Adrenal gland (tissue), 12 donors: ENCODE data around the gene FNIP2. TPM values are rescaled to one million over a fixed set of nuclear protein-coding genes. Genes with fewer than 3 reads are reported as not detected.
"Not testable (repeated sequence)": the region's sequence is repeated elsewhere in the genome, so short reads cannot be mapped to it uniquely, and the experiment has no call there.

Source experiments
- DNase-seq, 7 donors: peaks; one replicate each; pipeline ENCODE4 v3.0.0-alpha.2; 2019 to 2020
- H3K27ac ChIP-seq, 5 donors: fragments of 200-600 bp; sonication (generic) in 4 of 5; 1 replicate in 3 of 5; 2 replicates in 2 of 5; pipeline versions ENCODE4 v1.5.1 to v1.8.0; 2016 to 2020; ENCODE audit warnings: mild to moderate bottlenecking in 1 of 5
- H3K27me3 ChIP-seq: fragments of 200-600 bp; 2 replicates; pipeline ENCODE4 v1.8.0; 2021
- H3K36me3 ChIP-seq, 2 donors: fragments of 200-600 bp; replicated peaks in 1 of 2; 1 replicate in 1 of 2; 2 replicates in 1 of 2; pipeline versions ENCODE4 v1.5.1 to v1.8.0; 2018 to 2022
- H3K4me1 ChIP-seq, 2 donors: fragments of 200-600 bp; replicated peaks in 1 of 2; 1 replicate in 1 of 2; 2 replicates in 1 of 2; pipeline versions ENCODE4 v1.5.1 to v1.8.0; 2018 to 2021
- H3K4me3 ChIP-seq, 4 donors: fragments of 200-600 bp; sonication (generic) in 3 of 4; one replicate each; pipeline ENCODE4 v1.5.1; 2016 to 2018
- H3K9me3 ChIP-seq, 3 donors: fragments of 200-600 bp; sonication (generic) in 1 of 3; replicated peaks in 1 of 3; 1 replicate in 2 of 3; 2 replicates in 1 of 3; pipeline versions ENCODE4 v1.5.1 to v1.8.0; 2016 to 2021
- POLR2A ChIP-seq, 2 donors: fragments of 450-650 bp; IDR thresholded peaks; one replicate each; pipeline ENCODE4 v1.6.1; 2017; ENCODE audit warnings: antibody characterized with exemption in 2 of 2, mild to moderate bottlenecking in 2 of 2, moderate library complexity in 1 of 2
- WGBS, 4 donors: extraction: QIAGEN DNeasy Blood & Tissue Kit in 2 of 4; methylation state at CpG; one replicate each; pipeline versions ENCODE4 v1.1.5 to v1.1.7; 2013 to 2017; 5-methylcytosine and 5-hydroxymethylcytosine counted together
- intact Hi-C, 2 donors: fragments of 100-400 bp; cut with DNase I; formaldehyde crosslinking; loops; one replicate each; pipeline versions ENCODE4 v1.14.1 to v1.15.0; 2022 to 2023
- polyA plus RNA-seq, 3 donors: library from polyadenylated mRNA; stranded (reverse); fragments of 200-250 nt in 2 of 3; fragments of 350-450 nt in 1 of 3; fragmentation: Illumina TruSeq in 1 of 3; extraction: RNeasy Lipid Tissue Mini Kit (QIAGEN cat#74804) in 1 of 3; gene quantifications; one replicate each; pipeline ENCODE4 v1.2.3, GENCODE V29; 2013 to 2014
- total RNA-seq, 9 donors: library from RNA; depleted of rRNA in 4 of 9; stranded (reverse); fragments of >200 nt in 4 of 9; fragments of 120-200 nt in 1 of 9; fragmentation: NEBNext Ultra II Directional in 1 of 9; extraction: Animal tissue kit (Norgen Biotek cat#: 25700) in 1 of 9; gene quantifications; one replicate each; pipeline versions ENCODE4 v1.1.0 to v1.2.4, GENCODE V29; 2013 to 2023
- TF ChIP-seq, protein P1 (sequence below), 6 experiments: fragments of 450-650 bp in 4 of 6; fragments of 200-600 bp in 2 of 6; sonication (generic) in 1 of 6; IDR thresholded peaks; 1 replicate in 5 of 6; 2 replicates in 1 of 6; pipeline versions ENCODE4 v1.5.1 to v1.8.0; 2016 to 2021; ENCODE audit warnings: antibody characterized with exemption in 6 of 6, mild to moderate bottlenecking in 2 of 6, moderate library complexity in 1 of 6
- donor health status: healthy with polysubstance abuse.
- donor health status: Bipolar disorder and iron deficiency.
- donor health status: DM: yes; HTN: yes; CAD: no.
- donor health status: DM: no; HTN: no; CAD: no.
- donor health status: DM: no; HTN: no; CAD: no.
- donor health status: DM: yes; HTN: yes; CAD: no.

Gene FNIP2
- total and polyA plus RNA-seq, 12 donors, result 3.5 to 39.4 (median 27.1) TPM

DNA sequence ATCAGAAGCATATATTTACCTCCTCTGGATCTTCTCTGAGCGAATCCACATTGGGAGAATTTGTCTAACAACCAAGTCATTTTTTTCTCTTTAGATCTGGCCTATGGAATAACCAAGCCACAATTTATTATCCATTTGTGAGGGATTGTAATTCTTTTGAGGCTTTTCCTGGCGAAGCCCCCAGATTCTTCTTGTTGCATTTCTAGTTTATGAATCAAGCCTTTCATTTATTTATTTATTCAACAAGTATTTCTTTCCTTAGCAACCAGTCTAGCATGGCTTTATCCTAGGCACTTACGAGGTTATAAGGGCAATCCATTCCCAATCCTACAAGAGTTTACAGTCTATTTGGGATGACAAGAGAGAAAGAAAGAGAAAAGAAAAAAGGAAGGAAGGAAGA lies 18.4 kb upstream of the FNIP2 start:
- no peaks in the 10 kb centered on the region for H3K27me3 ChIP-seq
- H3K4me1 ChIP-seq, result no peaks in the 10 kb centered on the region
- H3K4me3 ChIP-seq, result no peak overlapping the region
- H3K27ac ChIP-seq, result no peak overlapping the region
- intact Hi-C loops, result no loop called here
- no peak for DNase-seq
- TF ChIP-seq POLR2A (IDR thresholded peaks at IDR 0.05), result no peak
- TF ChIP-seq, protein P1, sequence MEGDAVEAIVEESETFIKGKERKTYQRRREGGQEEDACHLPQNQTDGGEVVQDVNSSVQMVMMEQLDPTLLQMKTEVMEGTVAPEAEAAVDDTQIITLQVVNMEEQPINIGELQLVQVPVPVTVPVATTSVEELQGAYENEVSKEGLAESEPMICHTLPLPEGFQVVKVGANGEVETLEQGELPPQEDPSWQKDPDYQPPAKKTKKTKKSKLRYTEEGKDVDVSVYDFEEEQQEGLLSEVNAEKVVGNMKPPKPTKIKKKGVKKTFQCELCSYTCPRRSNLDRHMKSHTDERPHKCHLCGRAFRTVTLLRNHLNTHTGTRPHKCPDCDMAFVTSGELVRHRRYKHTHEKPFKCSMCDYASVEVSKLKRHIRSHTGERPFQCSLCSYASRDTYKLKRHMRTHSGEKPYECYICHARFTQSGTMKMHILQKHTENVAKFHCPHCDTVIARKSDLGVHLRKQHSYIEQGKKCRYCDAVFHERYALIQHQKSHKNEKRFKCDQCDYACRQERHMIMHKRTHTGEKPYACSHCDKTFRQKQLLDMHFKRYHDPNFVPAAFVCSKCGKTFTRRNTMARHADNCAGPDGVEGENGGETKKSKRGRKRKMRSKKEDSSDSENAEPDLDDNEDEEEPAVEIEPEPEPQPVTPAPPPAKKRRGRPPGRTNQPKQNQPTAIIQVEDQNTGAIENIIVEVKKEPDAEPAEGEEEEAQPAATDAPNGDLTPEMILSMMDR (IDR thresholded peaks at IDR 0.05), result no peak
- 82 to 89% (median 83%) methylated on average over 3 of the region's 3 CpGs for WGBS, 4 donors
- no peaks in the 10 kb centered on the region for H3K36me3 ChIP-seq
- no peaks in the 10 kb centered on the region for H3K9me3 ChIP-seq

DNA sequence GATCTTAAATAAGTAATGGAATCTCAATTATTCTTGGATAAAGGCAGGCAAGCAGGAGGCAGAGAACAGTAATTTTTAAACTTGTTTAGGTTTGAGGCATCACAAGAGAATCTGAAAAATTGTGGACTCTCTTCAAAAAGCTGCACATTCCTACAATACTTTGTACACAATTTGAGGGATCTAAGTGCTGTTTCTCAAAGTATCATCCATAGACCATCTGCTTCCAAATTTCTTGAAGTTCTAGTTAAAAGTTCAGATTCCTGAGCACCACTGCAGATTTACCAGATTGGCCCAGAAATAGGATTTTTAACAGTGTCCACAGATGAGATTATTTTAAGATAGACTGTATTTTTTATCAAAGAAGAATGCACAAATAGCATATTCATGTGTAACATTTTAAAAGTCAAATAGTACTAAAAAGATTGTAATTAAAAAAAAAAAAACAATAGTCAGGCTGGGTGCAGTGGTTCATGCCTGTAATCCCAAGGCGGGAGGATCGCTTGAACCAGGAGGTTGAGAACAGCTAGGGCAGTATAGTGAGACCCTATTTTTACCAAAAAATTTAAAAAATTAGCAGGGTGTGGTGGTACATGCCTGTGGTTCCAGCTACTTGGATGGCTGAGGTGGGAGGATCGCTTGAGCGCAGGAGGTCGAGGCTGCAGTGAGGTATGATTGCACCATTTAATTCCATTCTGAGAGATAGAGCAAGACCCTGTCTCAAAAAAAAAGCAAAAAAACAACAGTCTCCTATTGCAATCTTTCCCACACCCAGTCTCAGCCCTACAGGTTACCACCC lies 14.2 kb upstream of the FNIP2 start:
- intact Hi-C loops, result no loop called here

DNA sequence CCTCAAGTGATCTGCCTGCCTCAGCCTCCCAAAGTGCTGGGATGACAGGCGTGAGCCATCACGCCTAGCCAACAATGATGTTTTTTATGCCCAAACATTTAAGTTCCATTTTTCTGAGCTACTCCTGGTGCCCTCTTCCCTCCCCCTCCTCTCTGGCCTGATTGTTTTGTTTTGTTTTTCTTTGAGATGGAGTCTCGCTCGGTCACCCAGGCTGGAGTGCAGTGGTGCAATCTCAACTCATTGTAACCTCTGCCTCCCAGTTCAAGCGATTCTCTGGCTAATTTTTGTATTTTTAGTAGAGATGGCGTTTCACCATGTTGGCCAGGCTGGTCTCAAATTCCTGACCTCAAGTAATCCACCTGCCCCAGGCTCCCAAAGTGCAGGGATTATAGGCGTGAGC lies 13.0 kb upstream of the FNIP2 start:
- intact Hi-C loops, DNase-seq, H3K27me3 ChIP-seq, H3K9me3 ChIP-seq, H3K36me3 ChIP-seq, H3K4me1 ChIP-seq, H3K4me3 ChIP-seq, H3K27ac ChIP-seq: not testable (repeated sequence)
- WGBS, 4 donors, result 85 to 92% (median 90%) methylated on average over 7 of the region's 7 CpGs

More for the DNA sequence above, 14.2 kb upstream of the FNIP2 start:
- H3K27ac ChIP-seq, result no peak overlapping the region
- H3K36me3 ChIP-seq, result no peaks in the 10 kb centered on the region
- DNase-seq, result no peak
- no peak overlapping the region for H3K4me3 ChIP-seq
- TF ChIP-seq POLR2A (IDR thresholded peaks at IDR 0.05), result no peak
- TF ChIP-seq, protein P1 (IDR thresholded peaks at IDR 0.05), result no peak
- H3K27me3 ChIP-seq, result no peaks in the 10 kb centered on the region
- 92 to 98% (median 97%) methylated on average over 5 of the region's 5 CpGs for WGBS, 4 donors
- H3K9me3 ChIP-seq, result no peaks in the 10 kb centered on the region
- H3K4me1 ChIP-seq, result no peaks in the 10 kb centered on the region

DNA sequence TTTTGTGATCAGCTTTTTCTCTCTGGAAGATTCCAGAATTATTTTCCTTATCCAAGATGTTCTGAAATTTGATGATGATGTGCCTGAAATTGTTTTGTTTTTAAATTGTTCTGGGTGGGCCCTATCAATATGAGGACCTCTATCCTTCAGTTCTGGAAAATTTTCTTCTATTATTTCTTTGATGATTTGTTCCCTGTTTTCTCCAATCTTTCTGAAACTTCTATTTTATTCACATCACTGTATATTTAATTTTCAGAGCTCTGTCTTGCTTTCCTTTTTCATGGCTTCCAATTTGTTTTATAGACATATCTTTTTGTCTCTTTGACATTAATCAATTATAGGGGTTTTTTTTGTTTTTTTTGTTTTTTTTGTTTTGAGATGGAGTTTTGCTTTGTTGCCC lies 12.2 kb upstream of the FNIP2 start:
- intact Hi-C loops, result no loop called here

More for the DNA sequence above, 12.2 kb upstream of the FNIP2 start:
- Histone ChIP-seq H3K27me3 (no peaks in the 10 kb centered on the region), H3K27ac (no peak overlapping the region), H3K9me3 (no peaks in the 10 kb centered on the region), H3K4me3 (no peak overlapping the region), H3K36me3 (no peaks in the 10 kb centered on the region), H3K4me1 (no peaks in the 10 kb centered on the region)
- TF ChIP-seq, protein P1 (IDR thresholded peaks at IDR 0.05), result no peak
- no peak for TF ChIP-seq POLR2A (IDR thresholded peaks at IDR 0.05)
- DNase-seq, result no peak
